HepG2 (cell line): ENCODE results near the gene RING1. TPM values are rescaled to one million over a fixed set of nuclear protein-coding genes. Genes with fewer than 3 reads are reported as not detected.

Source experiments
- HIVEP1 ChIP-seq: sonication (generic); formaldehyde crosslinking; IDR thresholded peaks from 2 replicates; pipeline ENCODE4 v1.4.0; 2020; ENCODE audit warnings: mild to moderate bottlenecking, missing genetic modification reagents
- HMG20A ChIP-seq: IDR thresholded peaks from 2 replicates; pipeline ENCODE4 v1.6.1; 2016; ENCODE audit warnings: borderline replicate concordance
- KDM3A ChIP-seq: IDR thresholded peaks from 2 replicates; pipeline ENCODE4 v1.6.1; 2018; ENCODE audit warnings: low read depth, missing compliant biosample characterization
- KLF15 ChIP-seq: sonication (generic); formaldehyde crosslinking; IDR thresholded peaks from 2 replicates; pipeline ENCODE4 v1.8.1; 2023; ENCODE audit warnings: borderline replicate concordance, mild to moderate bottlenecking, inconsistent platforms, missing genetic modification reagents, mixed read lengths
- NCOR1 ChIP-seq: fragments of 200-600 bp; sonication (generic); IDR thresholded peaks from 2 replicates; pipeline ENCODE4 v1.7.0; 2017; ENCODE audit warnings: antibody characterized with exemption, low read length, borderline replicate concordance
- NFE2 ChIP-seq: sonication (generic); formaldehyde crosslinking; IDR thresholded peaks from 2 replicates; pipeline ENCODE4 v1.4.0; 2020; ENCODE audit warnings: missing genetic modification reagents
- PITX1 ChIP-seq: sonication (generic); formaldehyde crosslinking; IDR thresholded peaks from 2 replicates; pipeline ENCODE4 v1.5.1; 2020; ENCODE audit warnings: mild to moderate bottlenecking, missing genetic modification reagents
- RELA ChIP-seq: sonication (generic); formaldehyde crosslinking; IDR thresholded peaks from 2 replicates; pipeline ENCODE4 v1.4.0; 2020; ENCODE audit warnings: missing genetic modification reagents
- TSC22D2 ChIP-seq: sonication (generic); formaldehyde crosslinking; IDR thresholded peaks from 2 replicates; pipeline ENCODE4 v1.5.1; 2020; ENCODE audit warnings: missing genetic modification reagents, mild to moderate bottlenecking, borderline replicate concordance
- ZNF234 ChIP-seq: sonication (generic); formaldehyde crosslinking; conservative IDR thresholded peaks from 2 replicates; pipeline ENCODE4 v1.5.1; 2020; ENCODE audit warnings: mild to moderate bottlenecking, missing genetic modification reagents
- ZNF276 ChIP-seq: sonication (generic); formaldehyde crosslinking; IDR thresholded peaks from 2 replicates; pipeline ENCODE4 v1.4.0; 2020; ENCODE audit warnings: mild to moderate bottlenecking, low read depth, missing genetic modification reagents
- ZNF30 ChIP-seq: sonication (generic); formaldehyde crosslinking; IDR thresholded peaks from 2 replicates; pipeline ENCODE4 v1.5.0; 2020; ENCODE audit warnings: mild to moderate bottlenecking, missing genetic modification reagents
- ZNF337 ChIP-seq: sonication (generic); formaldehyde crosslinking; IDR thresholded peaks from 2 replicates; pipeline ENCODE4 v1.5.1; 2020; ENCODE audit warnings: missing genetic modification reagents, low read depth, mild to moderate bottlenecking, borderline replicate concordance
- ZNF343 ChIP-seq: sonication (generic); formaldehyde crosslinking; IDR thresholded peaks from 2 replicates; pipeline ENCODE4 v1.4.0; 2020; ENCODE audit warnings: mild to moderate bottlenecking, missing genetic modification reagents
- ZNF574 ChIP-seq: sonication (generic); formaldehyde crosslinking; IDR thresholded peaks from 2 replicates; pipeline ENCODE4 v1.4.0; 2020; ENCODE audit warnings: missing genetic modification reagents
- ZNF720 ChIP-seq: sonication (generic); formaldehyde crosslinking; IDR thresholded peaks from 2 replicates; pipeline ENCODE4 v1.4.0; 2020; ENCODE audit warnings: missing genetic modification reagents
- ZNF792 ChIP-seq: IDR thresholded peaks from 2 replicates; pipeline ENCODE4 v1.6.1; 2016
- polyA plus RNA-seq, 8 experiments: library from polyadenylated mRNA; depleted of rRNA in 3 of 8; stranded (reverse) in 7 of 8; unstranded in 1 of 8; fragments of >200 nt; fragmentation: Illumina TruSeq in 4 of 8; extraction: Trizol in 4 of 8; gene quantifications; 2 replicates each; pipeline versions ENCODE4 v1.2.1 to v1.2.3, GENCODE V29; 2011 to 2016; ENCODE audit warnings: low read depth in 4 of 8, missing spikeins in 1 of 8, mixed read lengths in 1 of 8; ENCODE audit not compliant: insufficient read depth in 1 of 8
- total RNA-seq, 5 experiments: library from RNA; depleted of rRNA; stranded (reverse); fragments of >200 nt; fragmentation: Illumina TruSeq; extraction: Trizol; gene quantifications; 2 replicates each; pipeline ENCODE4 v1.2.3, GENCODE V29; 2016; ENCODE audit warnings: low read depth in 1 of 5
- TF ChIP-seq, protein P1 (sequence below): sonication (generic); formaldehyde crosslinking; IDR thresholded peaks from 2 replicates; pipeline ENCODE4 v1.5.0; 2020; ENCODE audit warnings: missing genetic modification reagents
- TF ChIP-seq, protein P2 (sequence below): sonication (generic); formaldehyde crosslinking; IDR thresholded peaks from 2 replicates; pipeline ENCODE4 v1.4.0; 2020; ENCODE audit warnings: mild to moderate bottlenecking, missing genetic modification reagents
- TF ChIP-seq, protein P3 (sequence below): sonication (generic); IDR thresholded peaks from 2 replicates; pipeline ENCODE4 v1.6.1; 2016; ENCODE audit warnings: low read depth, borderline replicate concordance
- TF ChIP-seq, protein P4 (sequence below): IDR thresholded peaks from 2 replicates; pipeline ENCODE4 v1.6.1; 2016; ENCODE audit warnings: missing biosample characterization, missing genetic modification reagents, low read depth

Gene RING1
- total and polyA plus RNA-seq, 2 of the 13 experiments (the other 11 are each of a cell fraction or from before 2014, with no cell fraction given): 23.9 to 33.6 TPM

DNA sequence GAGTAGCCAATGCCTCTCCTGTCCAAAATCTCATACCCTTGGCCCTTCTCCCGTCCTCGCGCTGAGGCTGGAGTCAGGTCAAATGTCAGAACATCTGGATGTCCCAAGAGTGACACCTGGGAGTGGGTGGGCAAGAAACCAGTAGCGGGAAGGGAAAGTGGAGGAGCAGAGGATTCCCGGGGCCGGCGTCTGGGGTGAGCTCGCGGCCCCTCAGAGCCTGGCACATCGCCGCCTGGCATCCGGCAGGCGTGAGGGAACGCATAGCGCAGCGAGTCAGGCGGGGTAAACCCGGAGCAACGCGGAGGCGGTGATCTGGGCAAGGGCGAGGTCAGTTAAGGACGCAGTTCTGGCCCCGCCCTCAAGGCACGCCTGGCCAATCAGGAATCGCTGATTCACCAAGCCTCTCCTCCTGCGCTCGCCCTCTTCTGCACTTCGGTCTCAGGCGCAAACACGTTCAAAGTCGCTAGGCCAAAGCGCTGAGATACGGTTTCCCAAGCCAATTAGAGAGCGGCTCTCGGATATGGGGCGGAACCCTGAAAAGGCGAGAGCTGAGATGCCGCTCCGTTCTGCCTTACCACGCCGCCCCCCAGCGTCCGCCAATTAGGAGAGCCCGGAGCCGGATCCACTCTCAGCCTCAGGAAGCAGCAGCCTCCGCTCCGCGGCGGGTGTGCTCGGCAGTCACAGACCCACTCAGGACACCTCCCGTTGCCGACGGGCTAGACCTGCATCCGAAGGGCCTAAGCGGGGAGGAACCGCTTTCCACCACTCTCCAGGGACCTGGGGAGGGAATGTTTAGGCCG is 40.8 kb downstream of the RING1 start (continued):
- TF ChIP-seq NCOR1 (peak; percentile 90), ZNF30 (CRISPR knock-in tag) (no peak), HMG20A (CRISPR knock-in tag) (no peak), NFE2 (CRISPR knock-in tag) (peak; percentile 71; the same call in 1 of the 2 replicates), HIVEP1 (CRISPR knock-in tag) (no peak; the same call in 1 of the 2 replicates), ZNF343 (peak; percentile 70; the same call in 1 of the 2 replicates), ZNF337 (CRISPR knock-in tag) (peak; percentile 41; the same call in 1 of the 2 replicates), ZNF574 (CRISPR knock-in tag) (peak; percentile 78), KLF15 (peak; percentile 87; the same call in 1 of the 2 replicates), ZNF234 (CRISPR knock-in tag) (0 out of 2 replicates have a peak, but pooled peaks have one; percentile 63), PITX1 (CRISPR knock-in tag) (peak; percentile 50; the same call in 1 of the 2 replicates), RELA (CRISPR knock-in tag) (0 out of 2 replicates have a peak, but pooled peaks have one; percentile 70), ZNF792 (CRISPR knock-in tag) (no peak; the same call in 1 of the 2 replicates), ZNF276 (CRISPR knock-in tag) (peak; percentile 56; the same call in 1 of the 2 replicates), TSC22D2 (CRISPR knock-in tag) (0 out of 2 replicates have a peak, but pooled peaks have one; percentile 21), KDM3A (CRISPR knock-in tag) (no peak), ZNF720 (CRISPR knock-in tag) (peak; percentile 79; the same call in 1 of the 2 replicates)
- TF ChIP-seq, protein P1, sequence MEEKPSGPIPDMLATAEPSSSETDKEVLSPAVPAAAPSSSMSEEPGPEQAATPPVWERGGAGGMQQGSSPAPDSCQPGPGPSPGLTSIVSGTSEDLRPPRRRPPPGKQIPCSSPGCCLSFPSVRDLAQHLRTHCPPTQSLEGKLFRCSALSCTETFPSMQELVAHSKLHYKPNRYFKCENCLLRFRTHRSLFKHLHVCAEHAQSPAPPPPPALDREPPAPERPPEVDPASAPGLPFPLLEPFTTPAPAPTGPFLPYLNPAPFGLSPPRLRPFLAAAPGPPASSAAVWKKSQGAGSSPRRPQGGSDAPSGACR: peak; percentile 60; the same call in 1 of the 2 replicates
- TF ChIP-seq, protein P2, sequence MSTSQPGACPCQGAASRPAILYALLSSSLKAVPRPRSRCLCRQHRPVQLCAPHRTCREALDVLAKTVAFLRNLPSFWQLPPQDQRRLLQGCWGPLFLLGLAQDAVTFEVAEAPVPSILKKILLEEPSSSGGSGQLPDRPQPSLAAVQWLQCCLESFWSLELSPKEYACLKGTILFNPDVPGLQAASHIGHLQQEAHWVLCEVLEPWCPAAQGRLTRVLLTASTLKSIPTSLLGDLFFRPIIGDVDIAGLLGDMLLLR: peak; percentile 45; the same call in 1 of the 2 replicates
- TF ChIP-seq, protein P3, sequence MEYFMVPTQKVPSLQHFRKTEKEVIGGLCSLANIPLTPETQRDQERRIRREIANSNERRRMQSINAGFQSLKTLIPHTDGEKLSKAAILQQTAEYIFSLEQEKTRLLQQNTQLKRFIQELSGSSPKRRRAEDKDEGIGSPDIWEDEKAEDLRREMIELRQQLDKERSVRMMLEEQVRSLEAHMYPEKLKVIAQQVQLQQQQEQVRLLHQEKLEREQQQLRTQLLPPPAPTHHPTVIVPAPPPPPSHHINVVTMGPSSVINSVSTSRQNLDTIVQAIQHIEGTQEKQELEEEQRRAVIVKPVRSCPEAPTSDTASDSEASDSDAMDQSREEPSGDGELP: no peak
- TF ChIP-seq, protein P4, sequence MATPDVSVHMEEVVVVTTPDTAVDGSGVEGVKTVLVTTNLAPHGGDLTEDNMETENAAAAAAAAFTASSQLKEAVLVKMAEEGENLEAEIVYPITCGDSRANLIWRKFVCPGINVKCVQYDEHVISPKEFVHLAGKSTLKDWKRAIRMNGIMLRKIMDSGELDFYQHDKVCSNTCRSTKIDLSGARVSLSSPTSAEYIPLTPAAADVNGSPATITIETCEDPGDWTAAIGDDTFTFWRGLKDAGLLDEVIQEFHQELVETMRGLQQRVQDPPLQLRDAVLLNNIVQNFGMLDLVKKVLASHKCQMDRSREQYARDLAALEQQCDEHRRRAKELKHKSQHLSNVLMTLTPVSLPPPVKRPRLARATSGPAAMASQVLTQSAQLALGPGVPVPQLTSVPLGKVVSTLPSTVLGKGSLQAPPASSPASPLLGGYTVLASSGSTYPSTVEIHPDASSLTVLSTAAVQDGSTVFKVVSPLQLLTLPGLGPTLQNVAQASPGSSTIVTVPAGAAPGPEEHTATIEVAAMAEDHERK (CRISPR knock-in tag): no peak
